NK-92 treated with Interleukin-12 subunit alpha and Interleukin-12 subunit beta, amount 100 ng/mL, for 24 hours (cell line): Measurements from ENCODE around the gene OR51D1.

ENCODE experiments used
- DNase-seq: peaks from one replicate; lab custom pipeline; 2025; lab: John Stamatoyannopoulos, UW

OR51D1 gene

GRCh38 chr11:4645974-4646373 is 8.7 kb downstream of the OR51D1 start:
- DNase-seq: no peak

GRCh38 chr11:4647766-4648165 is 10.5 kb downstream of the OR51D1 start:
- no peak for DNase-seq

- DNase-seq: no peak
Observed at GRCh38 chr11:4654635-4655369, 17.5 kb downstream of the OR51D1 start.

GRCh38 chr11:4658629-4659445 is 21.6 kb downstream of the OR51D1 start:
- no peak for DNase-seq

- no peak for DNase-seq
Observed at GRCh38 chr11:4662876-4663275, 25.6 kb downstream of the OR51D1 start.

GRCh38 chr11:4664183-4664582 is 26.9 kb downstream of the OR51D1 start:
- no peak for DNase-seq

- DNase-seq: no peak
Observed at GRCh38 chr11:4664786-4665185, 27.5 kb downstream of the OR51D1 start.

GRCh38 chr11:4665424-4665823 is 28.1 kb downstream of the OR51D1 start:
- no peak for DNase-seq

GRCh38 chr11:4671741-4672140 is 34.5 kb downstream of the OR51D1 start:
- no peak for DNase-seq

GRCh38 chr11:4672470-4672869 is 35.2 kb downstream of the OR51D1 start:
- DNase-seq: no peak

- DNase-seq: no peak
Observed at GRCh38 chr11:4673781-4674180, 36.5 kb downstream of the OR51D1 start.

- no peak for DNase-seq
Observed at GRCh38 chr11:4677948-4678347, 40.7 kb downstream of the OR51D1 start.

- DNase-seq: no peak
Observed at GRCh38 chr11:4680341-4680740, 43.1 kb downstream of the OR51D1 start.

GRCh38 chr11:4682623-4683419 is 45.5 kb downstream of the OR51D1 start:
- no peak for DNase-seq

GRCh38 chr11:4684631-4685285 is 47.5 kb downstream of the OR51D1 start:
- DNase-seq: no peak
